Fibroblast of peridontal ligament (primary cell): Measurements from ENCODE around the gene RAB29.
"Not testable (repeated sequence)": the region's sequence is repeated elsewhere in the genome, so short reads cannot be mapped to it uniquely, and the experiment has no call there.

Experiments used
- DNase-seq: peaks from one replicate; pipeline ENCODE4 v3.0.0-alpha.2; 2010; ENCODE audit errors: extremely low read depth

Gene RAB29

GRCh38 chr1:205725514-205725913 lies 49.8 kb downstream of the RAB29 start:
- no peak for DNase-seq

DNA sequence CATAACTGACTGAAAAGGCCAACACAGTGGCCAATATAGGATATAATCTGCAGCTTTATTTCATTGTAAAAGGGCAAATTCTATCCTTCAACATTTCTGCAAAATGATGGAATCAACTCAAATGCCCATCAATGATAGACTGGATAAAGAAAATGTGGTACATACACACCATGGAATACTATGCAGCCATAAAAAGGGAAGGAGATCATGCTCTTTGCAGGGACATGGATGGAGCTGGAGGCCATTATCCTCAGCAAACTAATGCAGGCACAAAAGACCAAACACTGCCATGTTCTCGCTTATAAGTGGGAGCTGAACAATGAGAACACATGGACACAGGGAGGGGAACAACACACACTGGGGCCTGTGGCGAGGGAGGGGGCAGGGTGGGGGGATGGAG lies 54.5 kb downstream of the RAB29 start:
- DNase-seq, result not testable (repeated sequence)

- DNase-seq, result no peak
These were observed 55.5 kb downstream of the RAB29 start for GRCh38 chr1:205719762-205720161.

GRCh38 chr1:205719015-205719414 lies 56.3 kb downstream of the RAB29 start:
- no peak for DNase-seq
